Measurements from ENCODE around the gene TMED7.

DNA sequence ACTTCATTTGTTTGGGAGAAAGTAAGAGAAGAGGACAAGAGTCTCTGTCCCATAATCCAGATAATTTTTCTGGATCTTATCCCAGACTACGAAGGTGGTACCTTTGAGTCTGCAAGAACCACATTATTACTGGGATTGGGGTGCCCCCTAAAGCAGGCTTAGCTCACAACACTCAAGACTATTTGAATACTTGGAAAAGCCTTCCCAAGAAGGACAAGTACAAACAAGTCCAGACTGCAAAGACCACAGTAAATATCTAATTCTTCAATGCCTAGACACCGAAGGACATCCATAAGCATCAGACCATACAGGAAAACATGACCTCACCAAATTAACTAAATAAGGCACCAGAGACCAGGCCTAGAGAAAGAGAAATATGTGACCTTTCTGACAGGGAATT lies 40.2 kb upstream of the TMED7 start:
- TF ChIP-seq, protein P1, sequence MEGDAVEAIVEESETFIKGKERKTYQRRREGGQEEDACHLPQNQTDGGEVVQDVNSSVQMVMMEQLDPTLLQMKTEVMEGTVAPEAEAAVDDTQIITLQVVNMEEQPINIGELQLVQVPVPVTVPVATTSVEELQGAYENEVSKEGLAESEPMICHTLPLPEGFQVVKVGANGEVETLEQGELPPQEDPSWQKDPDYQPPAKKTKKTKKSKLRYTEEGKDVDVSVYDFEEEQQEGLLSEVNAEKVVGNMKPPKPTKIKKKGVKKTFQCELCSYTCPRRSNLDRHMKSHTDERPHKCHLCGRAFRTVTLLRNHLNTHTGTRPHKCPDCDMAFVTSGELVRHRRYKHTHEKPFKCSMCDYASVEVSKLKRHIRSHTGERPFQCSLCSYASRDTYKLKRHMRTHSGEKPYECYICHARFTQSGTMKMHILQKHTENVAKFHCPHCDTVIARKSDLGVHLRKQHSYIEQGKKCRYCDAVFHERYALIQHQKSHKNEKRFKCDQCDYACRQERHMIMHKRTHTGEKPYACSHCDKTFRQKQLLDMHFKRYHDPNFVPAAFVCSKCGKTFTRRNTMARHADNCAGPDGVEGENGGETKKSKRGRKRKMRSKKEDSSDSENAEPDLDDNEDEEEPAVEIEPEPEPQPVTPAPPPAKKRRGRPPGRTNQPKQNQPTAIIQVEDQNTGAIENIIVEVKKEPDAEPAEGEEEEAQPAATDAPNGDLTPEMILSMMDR (conservative IDR thresholded peaks at IDR 0.05), result no peak
- TF ChIP-seq EZH2 (IDR thresholded peaks at IDR 0.05; ENCODE audit: low read depth), result no peak
